Fibroblast of mammary gland (primary cell): ENCODE measurements around the gene LCP2.
"Not testable (repeated sequence)": the region's sequence is repeated elsewhere in the genome, so short reads cannot be mapped to it uniquely, and the experiment has no call there.

ENCODE experiments used
- DNase-seq: peaks from one replicate; pipeline ENCODE4 v3.0.0-alpha.2; 2010; ENCODE audit warnings: low read depth
- H3K4me3 ChIP-seq: 2 replicates; pipeline ENCODE4 v1.5.1; 2011; ENCODE audit warnings: low read depth, mild to moderate bottlenecking, low read length, moderate library complexity; ENCODE audit not compliant: control insufficient read depth
- TF ChIP-seq, protein P1 (sequence below): conservative IDR thresholded peaks from 2 replicates; pipeline ENCODE4 v1.5.1; 2011; ENCODE audit warnings: low read depth, low read length, inconsistent platforms; ENCODE audit not compliant: control insufficient read depth, insufficient read depth

LCP2 gene

DNA sequence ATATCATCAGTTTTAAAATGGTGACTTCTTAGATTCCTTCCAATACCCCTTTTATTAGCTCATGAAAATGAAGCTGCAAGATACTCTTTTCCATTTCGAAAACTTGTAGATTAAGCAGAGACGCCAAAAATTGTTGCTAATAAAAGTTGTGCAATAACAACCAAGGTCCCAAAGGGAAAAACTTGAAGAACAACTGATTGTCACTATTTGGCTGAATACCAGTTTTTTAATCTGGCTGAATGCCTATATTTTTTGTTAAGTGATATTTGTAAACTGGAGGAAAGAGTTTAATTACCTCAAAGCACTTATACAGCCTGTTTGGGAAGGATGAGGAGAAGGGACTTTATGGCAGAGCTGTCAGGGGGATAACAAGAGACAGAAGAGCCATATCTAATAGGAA, 50.2 kb downstream of the LCP2 start:
- TF ChIP-seq, protein P1, sequence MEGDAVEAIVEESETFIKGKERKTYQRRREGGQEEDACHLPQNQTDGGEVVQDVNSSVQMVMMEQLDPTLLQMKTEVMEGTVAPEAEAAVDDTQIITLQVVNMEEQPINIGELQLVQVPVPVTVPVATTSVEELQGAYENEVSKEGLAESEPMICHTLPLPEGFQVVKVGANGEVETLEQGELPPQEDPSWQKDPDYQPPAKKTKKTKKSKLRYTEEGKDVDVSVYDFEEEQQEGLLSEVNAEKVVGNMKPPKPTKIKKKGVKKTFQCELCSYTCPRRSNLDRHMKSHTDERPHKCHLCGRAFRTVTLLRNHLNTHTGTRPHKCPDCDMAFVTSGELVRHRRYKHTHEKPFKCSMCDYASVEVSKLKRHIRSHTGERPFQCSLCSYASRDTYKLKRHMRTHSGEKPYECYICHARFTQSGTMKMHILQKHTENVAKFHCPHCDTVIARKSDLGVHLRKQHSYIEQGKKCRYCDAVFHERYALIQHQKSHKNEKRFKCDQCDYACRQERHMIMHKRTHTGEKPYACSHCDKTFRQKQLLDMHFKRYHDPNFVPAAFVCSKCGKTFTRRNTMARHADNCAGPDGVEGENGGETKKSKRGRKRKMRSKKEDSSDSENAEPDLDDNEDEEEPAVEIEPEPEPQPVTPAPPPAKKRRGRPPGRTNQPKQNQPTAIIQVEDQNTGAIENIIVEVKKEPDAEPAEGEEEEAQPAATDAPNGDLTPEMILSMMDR: no peak
- peak; percentile 47 for DNase-seq
- no peak overlapping the region for H3K4me3 ChIP-seq

DNA sequence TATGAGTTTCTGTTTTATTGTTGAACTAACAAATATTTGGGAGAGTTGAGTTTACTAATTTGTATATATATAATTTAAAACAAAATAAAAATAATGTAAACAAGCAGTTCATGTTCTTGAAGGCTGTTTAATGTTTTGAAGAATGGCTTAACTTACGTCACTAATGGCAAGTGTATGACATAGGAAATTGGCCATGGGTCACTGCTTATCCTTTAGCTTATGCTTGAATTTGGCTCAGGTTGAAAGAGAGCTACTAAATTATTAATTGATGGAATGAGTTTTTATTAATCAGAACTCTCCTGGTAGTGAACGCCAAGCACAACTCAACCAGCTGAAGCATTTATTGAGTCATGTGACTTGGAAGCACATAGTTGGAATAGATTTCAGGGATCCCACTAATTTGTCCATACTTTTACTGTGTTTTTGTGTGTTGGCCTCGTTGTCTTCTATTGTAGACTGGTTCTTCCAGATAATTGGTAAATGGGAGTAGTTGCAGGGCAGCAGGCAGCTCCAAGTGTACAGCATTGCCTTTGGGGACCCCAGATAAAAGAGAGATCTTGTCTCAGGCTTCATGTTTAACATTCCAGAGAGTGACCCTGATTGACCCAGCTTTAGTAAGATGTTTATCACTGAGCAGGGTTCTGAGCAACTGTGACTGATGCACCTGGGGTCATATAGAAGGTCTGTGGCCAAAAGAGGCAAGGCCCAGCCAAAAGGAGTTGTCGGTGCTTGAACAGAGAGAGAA, 51.3 kb downstream of the LCP2 start:
- TF ChIP-seq, protein P1: no peak
- H3K4me3 ChIP-seq: no peak overlapping the region
- no peak for DNase-seq

DNA sequence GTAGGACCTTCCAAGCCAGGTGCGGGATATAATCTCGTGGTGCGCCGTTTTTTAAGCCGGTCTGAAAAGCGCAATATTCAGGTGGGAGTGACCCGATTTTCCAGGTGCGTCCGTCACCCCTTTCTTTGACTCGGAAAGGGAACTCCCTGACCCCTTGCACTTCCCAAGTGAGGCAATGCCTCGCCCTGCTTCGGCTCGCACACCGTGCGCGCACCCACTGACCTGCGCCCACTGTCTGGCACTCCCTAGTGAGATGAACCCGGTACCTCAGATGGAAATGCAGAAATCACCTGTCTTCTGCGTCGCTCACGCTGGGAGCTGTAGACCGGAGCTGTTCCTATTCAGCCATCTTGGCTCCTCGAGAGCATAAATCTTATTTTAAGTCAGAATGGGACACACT, 52.1 kb downstream of the LCP2 start:
- not testable (repeated sequence) for DNase-seq, H3K4me3 ChIP-seq

DNA sequence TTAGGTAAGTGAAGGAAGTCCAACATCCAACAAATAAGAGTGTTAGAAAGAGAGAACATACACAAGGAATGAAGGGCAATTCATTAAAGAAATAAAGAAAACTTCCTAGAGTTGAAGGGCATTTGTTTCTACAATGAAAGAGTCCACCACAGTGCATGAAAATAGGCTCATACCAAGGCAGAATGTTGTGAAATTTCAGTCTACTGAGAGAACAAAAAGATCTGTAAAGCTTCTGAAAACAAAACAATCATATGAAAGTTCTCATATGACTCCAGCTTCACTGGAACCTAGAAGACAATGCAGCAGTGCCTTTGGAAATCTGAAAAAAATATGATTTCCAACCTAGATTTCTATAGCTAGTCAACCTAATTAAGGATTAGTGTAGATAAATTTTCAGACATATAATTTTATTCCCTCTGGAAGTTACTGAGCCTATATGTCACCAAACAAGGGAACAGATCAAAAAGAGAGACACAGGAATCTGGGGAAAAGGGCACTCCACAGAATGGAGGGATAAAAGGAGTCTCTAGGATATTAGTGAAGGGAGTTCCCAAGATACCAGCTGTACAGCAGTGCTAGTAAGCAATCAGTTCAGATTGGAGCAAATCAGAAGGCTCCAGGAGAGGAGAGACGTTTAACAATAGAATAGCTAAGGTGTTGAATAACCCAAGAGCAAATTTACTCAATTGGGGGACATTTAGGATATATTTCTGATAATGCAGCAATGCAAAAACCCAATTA, 59.0 kb downstream of the LCP2 start:
- H3K4me3 ChIP-seq: no peak overlapping the region
- no peak for DNase-seq
- TF ChIP-seq, protein P1: no peak

DNA sequence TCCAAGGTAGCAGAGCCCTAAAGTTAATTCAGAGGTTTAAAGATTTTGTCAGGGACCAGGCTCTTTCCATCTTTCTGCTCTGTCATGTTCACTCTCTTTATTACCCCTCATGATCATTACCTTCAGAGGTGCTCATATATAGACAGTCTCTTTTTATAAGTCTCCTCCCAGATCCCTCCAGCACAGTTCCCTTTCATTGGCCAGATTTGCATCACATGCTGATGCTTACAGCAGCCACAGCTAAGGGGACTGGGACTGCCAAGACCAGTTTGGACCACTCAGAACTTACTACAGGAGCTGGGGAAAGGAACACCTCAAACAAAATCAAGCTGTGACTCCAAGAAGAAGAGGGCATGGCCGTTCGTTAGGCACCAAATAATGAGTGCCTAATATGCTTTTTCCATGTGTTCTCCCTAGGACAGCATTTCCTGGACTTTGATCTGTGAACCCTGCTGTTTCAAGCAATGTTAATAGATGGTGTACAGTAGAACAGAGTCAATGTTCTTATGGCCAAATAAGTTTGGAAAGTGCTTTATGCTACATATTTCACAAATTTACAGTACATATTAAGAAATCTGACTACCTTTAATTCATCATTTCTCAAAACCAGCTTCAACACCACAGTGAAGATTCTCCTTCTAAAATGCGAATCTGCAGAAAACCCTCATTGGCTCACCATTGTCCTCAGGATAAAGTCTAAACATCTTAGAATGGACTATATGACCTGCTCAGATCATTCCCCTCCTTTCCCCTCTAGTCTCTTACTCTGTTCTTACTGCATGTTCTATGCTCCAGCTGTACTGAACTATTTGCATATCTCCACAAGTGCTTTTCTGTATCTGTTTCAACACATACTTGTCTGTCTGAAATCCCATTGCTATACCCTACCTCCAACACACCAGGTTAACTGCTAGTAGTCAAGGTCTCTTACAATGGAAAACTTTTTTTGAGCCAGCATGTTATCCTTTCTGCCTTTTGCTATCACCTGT, 61.4 kb downstream of the LCP2 start:
- DNase-seq: no peak
- H3K4me3 ChIP-seq: no peak overlapping the region
- TF ChIP-seq, protein P1: no peak

DNA sequence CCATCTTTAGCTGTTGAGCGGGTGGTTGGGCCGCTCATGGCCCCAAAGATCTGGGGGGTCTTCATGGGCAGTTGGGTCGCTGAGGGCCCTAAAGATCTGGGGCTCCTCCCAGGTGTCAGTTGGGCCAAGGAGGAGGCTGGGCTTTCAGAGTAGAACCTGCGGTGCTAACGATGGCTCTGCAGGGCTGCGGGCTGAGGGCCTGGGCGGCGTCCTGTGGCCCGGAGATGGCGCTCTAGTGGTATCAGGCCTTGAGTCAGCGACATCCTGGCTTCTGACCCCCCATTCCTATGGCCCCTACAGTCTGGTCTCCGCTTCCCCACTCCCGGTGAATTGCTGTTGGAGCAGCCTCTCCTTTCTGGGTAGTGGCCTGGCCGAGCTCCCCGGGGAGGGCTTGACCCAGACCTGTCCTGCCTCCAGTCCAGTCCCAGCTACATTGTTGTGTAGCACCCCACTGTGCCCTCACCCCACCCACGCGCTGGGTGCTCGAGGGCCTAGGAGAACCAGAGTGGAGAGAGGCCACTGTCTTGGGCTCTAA, 64.2 kb downstream of the LCP2 start:
- H3K4me3 ChIP-seq: no peak overlapping the region
- DNase-seq: no peak
- TF ChIP-seq, protein P1: no peak
